OCI-LY7 (cell line): ENCODE data around the gene IGFBP2.

ENCODE experiments used
- EZH2phosphoT487 ChIP-seq: fragments of 200-600 bp; sonication (generic); IDR thresholded peaks from 2 replicates; pipeline ENCODE4 v1.6.1; 2018; ENCODE audit warnings: low read depth, borderline replicate concordance, mild to moderate bottlenecking, mixed run types, antibody characterized with exemption, low read length, moderate library complexity, mixed read lengths
- TF ChIP-seq, protein P1 (sequence below): fragments of 200-600 bp; sonication (generic); conservative IDR thresholded peaks from 2 replicates; pipeline ENCODE4 v1.5.1; 2014; ENCODE audit warnings: mild to moderate bottlenecking, antibody characterized with exemption, low read length, moderate library complexity, mixed read lengths

DNA sequence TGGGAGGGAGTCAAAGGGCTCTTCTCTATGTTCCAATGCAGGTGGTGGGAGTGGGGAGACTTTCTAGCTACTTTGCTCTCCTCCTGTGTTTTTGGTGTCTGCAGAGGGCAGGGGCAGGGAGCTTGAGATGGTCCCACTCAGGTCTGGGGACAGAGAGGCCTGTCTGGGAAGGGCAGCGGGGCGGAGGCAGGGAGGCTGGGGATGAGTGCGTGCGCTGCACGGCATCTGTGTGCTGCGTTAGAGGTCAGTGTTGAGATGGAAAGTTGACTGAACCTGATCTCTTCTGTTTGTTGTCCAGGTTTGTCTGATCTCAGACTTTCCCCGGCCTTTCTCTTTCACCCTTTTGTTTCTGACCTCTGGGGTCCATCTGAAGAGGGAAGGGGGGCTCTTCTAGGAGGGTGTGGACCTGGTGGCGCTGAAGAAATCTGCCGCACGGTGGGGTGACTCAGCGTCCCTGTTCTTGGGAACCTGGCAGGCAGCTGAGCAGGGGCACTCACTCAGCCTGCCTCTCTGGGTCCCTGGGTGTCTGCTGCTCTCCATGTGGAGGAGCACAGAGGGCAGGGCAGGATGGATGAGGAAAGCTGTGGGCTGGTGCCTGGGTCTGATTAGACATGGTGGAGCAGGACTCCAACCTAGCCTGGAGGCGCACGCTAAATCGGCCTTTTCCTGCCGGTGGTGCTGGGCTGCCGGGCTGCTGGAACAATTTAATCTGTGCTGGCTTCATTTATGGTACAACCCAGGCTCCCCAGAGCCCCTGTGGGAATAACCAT, 24.1 kb downstream of the IGFBP2 start:
- TF ChIP-seq, protein P1, sequence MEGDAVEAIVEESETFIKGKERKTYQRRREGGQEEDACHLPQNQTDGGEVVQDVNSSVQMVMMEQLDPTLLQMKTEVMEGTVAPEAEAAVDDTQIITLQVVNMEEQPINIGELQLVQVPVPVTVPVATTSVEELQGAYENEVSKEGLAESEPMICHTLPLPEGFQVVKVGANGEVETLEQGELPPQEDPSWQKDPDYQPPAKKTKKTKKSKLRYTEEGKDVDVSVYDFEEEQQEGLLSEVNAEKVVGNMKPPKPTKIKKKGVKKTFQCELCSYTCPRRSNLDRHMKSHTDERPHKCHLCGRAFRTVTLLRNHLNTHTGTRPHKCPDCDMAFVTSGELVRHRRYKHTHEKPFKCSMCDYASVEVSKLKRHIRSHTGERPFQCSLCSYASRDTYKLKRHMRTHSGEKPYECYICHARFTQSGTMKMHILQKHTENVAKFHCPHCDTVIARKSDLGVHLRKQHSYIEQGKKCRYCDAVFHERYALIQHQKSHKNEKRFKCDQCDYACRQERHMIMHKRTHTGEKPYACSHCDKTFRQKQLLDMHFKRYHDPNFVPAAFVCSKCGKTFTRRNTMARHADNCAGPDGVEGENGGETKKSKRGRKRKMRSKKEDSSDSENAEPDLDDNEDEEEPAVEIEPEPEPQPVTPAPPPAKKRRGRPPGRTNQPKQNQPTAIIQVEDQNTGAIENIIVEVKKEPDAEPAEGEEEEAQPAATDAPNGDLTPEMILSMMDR, result no peak
- no peak for TF ChIP-seq EZH2phosphoT487
